Keratinocyte (primary cell): ENCODE data around the gene SLC41A1. TPM values are rescaled to one million over a fixed set of nuclear protein-coding genes. Genes with fewer than 3 reads are reported as not detected.

Source experiments
- DNase-seq: peaks from one replicate; pipeline ENCODE4 v3.0.0-alpha.2; 2011; ENCODE audit warnings: low read depth, missing footprints, low spot score
- FAIRE-seq: peaks from 2 replicates; lab custom pipeline; 2011; peaks lifted over from hg19 to GRCh38; lab: Jason Lieb, UNC
- H2AFZ ChIP-seq: 2 replicates; pipeline ENCODE4 v1.6.0; 2012; ENCODE audit warnings: low read length, control low read depth, inconsistent platforms; ENCODE audit not compliant: control insufficient read depth
- H3K27ac ChIP-seq: 2 replicates; pipeline ENCODE4 v1.5.1; 2011; ENCODE audit warnings: low read length; ENCODE audit not compliant: control insufficient read depth, insufficient read depth
- H3K27me3 ChIP-seq: 3 replicates; pipeline ENCODE4 v1.6.0; 2011; ENCODE audit warnings: low read length; ENCODE audit not compliant: control insufficient read depth, insufficient read depth; ENCODE audit errors: extremely low read depth
- H3K36me3 ChIP-seq, 2 experiments: 2 replicates in 1 of 2; 3 replicates in 1 of 2; pipeline ENCODE4 v1.5.1; 2011; ENCODE audit warnings: low read length in 2 of 2, mild to moderate bottlenecking in 1 of 2; ENCODE audit not compliant: control insufficient read depth in 2 of 2, insufficient read depth in 2 of 2; ENCODE audit errors: extremely low read depth in 1 of 2
- H3K4me1 ChIP-seq: 3 replicates; pipeline ENCODE4 v1.5.1; 2011; ENCODE audit warnings: low read length; ENCODE audit not compliant: control insufficient read depth, insufficient read depth; ENCODE audit errors: extremely low read depth
- H3K4me2 ChIP-seq: 3 replicates; pipeline ENCODE4 v1.6.0; 2011; ENCODE audit warnings: low read depth, low read length; ENCODE audit not compliant: control insufficient read depth, insufficient read depth; ENCODE audit errors: extremely low read depth
- H3K4me3 ChIP-seq, 3 experiments: fragments of 200-600 bp in 1 of 3; sonication (generic) in 1 of 3; 2 replicates in 2 of 3; 3 replicates in 1 of 3; pipeline ENCODE4 v1.5.1; 2011 to 2016; ENCODE audit warnings: low read length in 3 of 3, mild to moderate bottlenecking in 3 of 3, control low read depth in 2 of 3, inconsistent platforms in 1 of 3, low read depth in 1 of 3, mixed read lengths in 1 of 3, mixed run types in 1 of 3, moderate library complexity in 1 of 3; ENCODE audit not compliant: control insufficient read depth in 2 of 3, insufficient read depth in 2 of 3; ENCODE audit errors: extremely low read depth in 1 of 3
- H3K79me2 ChIP-seq: 2 replicates; pipeline ENCODE4 v1.6.0; 2012; ENCODE audit warnings: low read length; ENCODE audit not compliant: control insufficient read depth, insufficient read depth
- H3K9ac ChIP-seq: 3 replicates; pipeline ENCODE4 v1.6.0; 2011; ENCODE audit warnings: low read length; ENCODE audit not compliant: control insufficient read depth, insufficient read depth; ENCODE audit errors: extremely low read depth
- H3K9me1 ChIP-seq: 3 replicates; pipeline ENCODE4 v1.6.0; 2011; ENCODE audit warnings: low read length; ENCODE audit not compliant: control insufficient read depth, insufficient read depth; ENCODE audit errors: extremely low read depth
- H3K9me3 ChIP-seq: 2 replicates; pipeline ENCODE4 v1.5.1; 2012; ENCODE audit warnings: low read depth, low read length; ENCODE audit not compliant: control insufficient read depth
- H4K20me1 ChIP-seq: 3 replicates; pipeline ENCODE4 v1.6.0; 2011; ENCODE audit warnings: low read length; ENCODE audit not compliant: control insufficient read depth, insufficient read depth; ENCODE audit errors: extremely low read depth
- EZH2 ChIP-seq: IDR thresholded peaks from one replicate; pipeline ENCODE4 v1.6.1; 2012; ENCODE audit warnings: inconsistent platforms, mild to moderate bottlenecking, low read length, moderate library complexity
- dilution Hi-C: fragments of 300-500 bp; cut with MboI; formaldehyde crosslinking; loops from one replicate; pipeline ENCODE4 v1.7.0; 2020; ENCODE audit warnings: low sequenced_read_pairs; ENCODE audit not compliant: extremely low pct_ligation_motif_present
- polyA plus RNA-seq, 5 experiments: library from polyadenylated mRNA; depleted of rRNA in 3 of 5; stranded (reverse) in 3 of 5; stranded (forward) in 1 of 5; unstranded in 1 of 5; fragments of >200 nt; gene quantifications; 1 replicate in 1 of 5; 2 replicates in 3 of 5; 3 replicates in 1 of 5; pipeline versions ENCODE4 v1.2.1 to v1.2.3, GENCODE V29; 2011 to 2012; ENCODE audit warnings: missing spikeins in 2 of 5, low read depth in 1 of 5, low replicate concordance in 1 of 5
- TF ChIP-seq, protein P1 (sequence below), 3 experiments: IDR thresholded peaks in 1 of 3; conservative IDR thresholded peaks in 1 of 3; optimal IDR thresholded peaks in 1 of 3; 2 replicates in 2 of 3; 3 replicates in 1 of 3; pipeline versions ENCODE3 to v1.5.1; 2011; ENCODE audit warnings: low read length in 3 of 3, mild to moderate bottlenecking in 3 of 3, moderate library complexity in 2 of 3, control low read depth in 1 of 3, inconsistent platforms in 1 of 3; ENCODE audit not compliant: insufficient read depth in 2 of 3; ENCODE audit errors: extremely low read depth in 1 of 3

SLC41A1 gene
- polyA plus RNA-seq, 1 donor (not counting 4 experiments of a cell fraction or from before 2014, with no cell fraction given): 21.7 TPM

DNA sequence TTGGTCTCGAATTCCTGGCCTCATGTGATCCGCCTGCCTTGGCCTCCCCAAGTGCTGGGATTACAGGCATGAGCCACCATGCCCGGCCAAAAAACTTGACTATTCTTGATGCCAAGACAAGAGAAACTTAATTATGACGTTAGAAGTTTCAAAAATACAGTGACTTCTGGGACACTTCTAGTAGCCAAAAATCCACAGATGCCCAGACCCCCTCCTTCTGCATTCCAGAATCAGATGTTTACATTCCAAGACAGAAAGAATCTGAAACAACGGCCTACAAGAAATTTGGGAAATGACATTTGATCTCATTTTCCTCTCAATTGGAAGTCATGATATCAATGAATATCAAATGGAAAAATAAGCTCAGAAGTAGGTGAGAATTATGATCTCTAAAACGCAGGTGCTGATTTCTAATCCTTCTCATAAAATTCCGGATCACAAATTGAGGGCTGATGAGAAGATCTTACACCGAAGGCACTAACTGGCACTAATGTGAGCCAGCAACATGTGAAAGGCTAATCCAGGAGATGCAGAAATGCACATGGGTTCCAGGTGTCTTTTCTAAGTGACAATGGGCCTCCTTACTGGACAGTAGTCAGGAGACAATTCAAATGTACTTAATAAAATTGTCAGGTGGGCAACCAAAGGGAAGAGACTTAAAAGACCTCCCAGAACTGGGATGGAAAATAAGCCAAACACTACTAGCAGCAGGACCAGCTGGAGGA, 43.2 kb downstream of the SLC41A1 start:
- Histone ChIP-seq H3K27me3 (no peaks in the 10 kb centered on the region), H3K4me1 (peaks cover 10% of the 10 kb centered on the region), H2AFZ (no peak overlapping the region), H3K9ac (no peak overlapping the region), H3K4me3 (no peak overlapping the region), H3K9me3 (no peaks in the 10 kb centered on the region), H3K4me2 (no peak overlapping the region), H3K27ac (no peak overlapping the region), H3K9me1 (no peaks in the 10 kb centered on the region), H4K20me1 (no peaks in the 10 kb centered on the region), H3K36me3 (peaks cover 2 to 8% of the 10 kb centered on the region in 2 experiments), H3K79me2 (peaks cover 1% of the 10 kb centered on the region)
- dilution Hi-C loops: no loop called here
- TF ChIP-seq, protein P1, sequence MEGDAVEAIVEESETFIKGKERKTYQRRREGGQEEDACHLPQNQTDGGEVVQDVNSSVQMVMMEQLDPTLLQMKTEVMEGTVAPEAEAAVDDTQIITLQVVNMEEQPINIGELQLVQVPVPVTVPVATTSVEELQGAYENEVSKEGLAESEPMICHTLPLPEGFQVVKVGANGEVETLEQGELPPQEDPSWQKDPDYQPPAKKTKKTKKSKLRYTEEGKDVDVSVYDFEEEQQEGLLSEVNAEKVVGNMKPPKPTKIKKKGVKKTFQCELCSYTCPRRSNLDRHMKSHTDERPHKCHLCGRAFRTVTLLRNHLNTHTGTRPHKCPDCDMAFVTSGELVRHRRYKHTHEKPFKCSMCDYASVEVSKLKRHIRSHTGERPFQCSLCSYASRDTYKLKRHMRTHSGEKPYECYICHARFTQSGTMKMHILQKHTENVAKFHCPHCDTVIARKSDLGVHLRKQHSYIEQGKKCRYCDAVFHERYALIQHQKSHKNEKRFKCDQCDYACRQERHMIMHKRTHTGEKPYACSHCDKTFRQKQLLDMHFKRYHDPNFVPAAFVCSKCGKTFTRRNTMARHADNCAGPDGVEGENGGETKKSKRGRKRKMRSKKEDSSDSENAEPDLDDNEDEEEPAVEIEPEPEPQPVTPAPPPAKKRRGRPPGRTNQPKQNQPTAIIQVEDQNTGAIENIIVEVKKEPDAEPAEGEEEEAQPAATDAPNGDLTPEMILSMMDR (optimal IDR thresholded peaks at IDR 0.05 in 1 of 3, IDR thresholded peaks at IDR 0.05 in 1 of 3, conservative IDR thresholded peaks at IDR 0.05 in 1 of 3; ENCODE audit: extremely low read depth in 1 of 3, insufficient read depth in 2 of 3, low read length in 3 of 3): no peak
- no peak for TF ChIP-seq EZH2
- no peak for DNase-seq
- FAIRE-seq: no peak

DNA sequence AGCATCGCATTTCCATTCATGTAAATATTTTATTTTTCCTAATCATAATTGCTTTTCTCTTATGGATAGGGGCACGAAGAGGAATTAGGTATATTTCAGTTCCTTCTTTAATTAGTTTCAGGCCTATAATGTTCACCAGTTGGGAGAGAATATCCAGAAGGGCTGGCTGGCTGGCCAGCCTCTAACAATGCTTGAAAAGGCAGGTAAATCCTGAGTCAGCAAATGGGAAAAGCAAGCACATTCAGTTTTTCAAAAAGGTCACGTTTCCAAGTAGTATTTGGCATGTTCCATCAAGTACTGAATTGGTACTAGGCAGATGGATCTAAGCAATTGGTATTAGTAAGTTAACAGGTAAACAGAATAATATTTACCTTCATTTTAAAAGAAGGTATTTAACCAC, 45.8 kb downstream of the SLC41A1 start:
- dilution Hi-C loops: no loop called here
- no peak overlapping the region for H3K9ac ChIP-seq
- H3K4me1 ChIP-seq: peaks cover 10% of the 10 kb centered on the region
- no peak for DNase-seq
- no peak overlapping the region for H3K4me2 ChIP-seq
- no peaks in the 10 kb centered on the region for H3K27me3 ChIP-seq
- H3K9me3 ChIP-seq: no peaks in the 10 kb centered on the region
- no peaks in the 10 kb centered on the region for H3K9me1 ChIP-seq
- no peak overlapping the region for H3K27ac ChIP-seq
- no peak overlapping the region for H2AFZ ChIP-seq
- no peaks in the 10 kb centered on the region for H3K79me2 ChIP-seq
- no peaks in the 10 kb centered on the region for H4K20me1 ChIP-seq
- no peak overlapping the region for H3K4me3 ChIP-seq
- TF ChIP-seq EZH2: no peak
- TF ChIP-seq, protein P1 (optimal IDR thresholded peaks at IDR 0.05 in 1 of 3, IDR thresholded peaks at IDR 0.05 in 1 of 3, conservative IDR thresholded peaks at IDR 0.05 in 1 of 3; ENCODE audit: extremely low read depth in 1 of 3, insufficient read depth in 2 of 3, low read length in 3 of 3): no peak
- peaks cover 2 to 8% of the 10 kb centered on the region in 2 experiments for H3K36me3 ChIP-seq
- FAIRE-seq: no peak
